SU-DHL-6 (cell line): ENCODE results near the gene CTXND1.

Experiments
- CTCF ChIP-seq: fragments of 200-600 bp; sonication (generic); IDR thresholded peaks from one replicate; pipeline ENCODE4 v1.5.1; 2017; ENCODE audit warnings: antibody characterized with exemption, mild to moderate bottlenecking, low read length, moderate library complexity; ENCODE audit not compliant: insufficient read depth, poor library complexity, severe bottlenecking
- EZH2phosphoT487 ChIP-seq: fragments of 200-600 bp; sonication (generic), shearing (Covaris generic); conservative IDR thresholded peaks from 2 replicates; pipeline ENCODE4 v1.6.1; 2018; ENCODE audit warnings: mild to moderate bottlenecking, antibody characterized with exemption, low read length, moderate library complexity, mixed read lengths

GRCh38 chr15:80176443-80176842, 75.6 kb downstream of the CTXND1 start:
- TF ChIP-seq CTCF (no peak), EZH2phosphoT487 (no peak)
